HG03025 (cell line): ENCODE measurements around the gene AADACL3.
"Not testable (repeated sequence)": the region's sequence is repeated elsewhere in the genome, so short reads cannot be mapped to it uniquely, and the experiment has no call there.

Experiments used
- ATAC-seq: cut with Tn5 transposase; IDR thresholded peaks from one replicate; pipeline ENCODE4 v1.9.1; 2021; ENCODE audit warnings: mild to moderate bottlenecking, moderate library complexity; ENCODE audit not compliant: unreplicated experiment, low FRiP score

Gene AADACL3

GRCh38 chr1:12715896-12716437 lies at the start of gene AADACL3:
AADACL3 (plus strand) TSS chr1:12716110; CDS start chr1:12716177, 67 bp downstream.
- ATAC-seq = no peak

- ATAC-seq = no peak
These were observed 49.7 kb upstream of the AADACL3 start for GRCh38 chr1:12666141-12666735.

- ATAC-seq = no peak
These were observed 46.3 kb upstream of the AADACL3 start for GRCh38 chr1:12669529-12670068.

- no peak for ATAC-seq
These were observed 41.6 kb upstream of the AADACL3 start for GRCh38 chr1:12674358-12674757.

- ATAC-seq = not testable (repeated sequence)
These were observed 39.8 kb upstream of the AADACL3 start for GRCh38 chr1:12676122-12676521.

GRCh38 chr1:12677565-12677964 lies 38.3 kb upstream of the AADACL3 start:
- ATAC-seq = no peak

GRCh38 chr1:12678350-12678749 lies 37.6 kb upstream of the AADACL3 start:
- no peak for ATAC-seq

- no peak for ATAC-seq
These were observed 37.1 kb upstream of the AADACL3 start for GRCh38 chr1:12678820-12679219.

- no peak for ATAC-seq
These were observed 25.8 kb upstream of the AADACL3 start for GRCh38 chr1:12690156-12690555.

- ATAC-seq = no peak
These were observed 22.7 kb upstream of the AADACL3 start for GRCh38 chr1:12692967-12693782.

- ATAC-seq = no peak
These were observed 19.3 kb upstream of the AADACL3 start for GRCh38 chr1:12696658-12697057.

GRCh38 chr1:12697397-12697796 lies 18.5 kb upstream of the AADACL3 start:
- no peak for ATAC-seq

GRCh38 chr1:12703821-12704451 lies 12.0 kb upstream of the AADACL3 start:
- ATAC-seq = no peak

- no peak for ATAC-seq
These were observed 9.8 kb upstream of the AADACL3 start for GRCh38 chr1:12706061-12706460.

GRCh38 chr1:12708396-12709090 lies 7.4 kb upstream of the AADACL3 start:
- ATAC-seq = no peak

- no peak for ATAC-seq
These were observed 6.8 kb upstream of the AADACL3 start for GRCh38 chr1:12709091-12709491.

- no peak for ATAC-seq
These were observed 6.2 kb upstream of the AADACL3 start for GRCh38 chr1:12709696-12710095.

- ATAC-seq = no peak
These were observed 4.4 kb upstream of the AADACL3 start for GRCh38 chr1:12711536-12711935.

- no peak for ATAC-seq
These were observed 3.8 kb upstream of the AADACL3 start for GRCh38 chr1:12712076-12712475.

- no peak for ATAC-seq
These were observed 3.0 kb upstream of the AADACL3 start for GRCh38 chr1:12712929-12713328.
